Duodenal mucosa (tissue), 2 donors: ENCODE results near the gene RASSF9.
A peak's percentile ranks its signal among the peaks of the same experiment; 100 is the strongest.

ENCODE experiments used
- H3K27ac ChIP-seq: one replicate; pipeline ENCODE4 v1.7.0; 2013; ENCODE audit warnings: low read depth, low read length
- H3K27me3 ChIP-seq, 2 donors: one replicate each; pipeline ENCODE4 v1.7.0; 2013; ENCODE audit warnings: low read length in 2 of 2, control low read depth in 1 of 2; ENCODE audit not compliant: insufficient read depth in 2 of 2, control insufficient read depth in 1 of 2
- H3K36me3 ChIP-seq, 2 donors: one replicate each; pipeline ENCODE4 v1.7.0; 2013; ENCODE audit warnings: low read length in 2 of 2, control low read depth in 1 of 2; ENCODE audit not compliant: insufficient read depth in 2 of 2, control insufficient read depth in 1 of 2
- H3K4me1 ChIP-seq, 2 donors: one replicate each; pipeline ENCODE4 v1.7.0; 2013; ENCODE audit warnings: low read length in 2 of 2, control low read depth in 1 of 2; ENCODE audit not compliant: insufficient read depth in 2 of 2, control insufficient read depth in 1 of 2
- H3K4me3 ChIP-seq, 2 donors: one replicate each; pipeline ENCODE4 v1.7.0; 2013; ENCODE audit warnings: low read length in 2 of 2, low read depth in 1 of 2
- H3K9ac ChIP-seq, 2 donors: one replicate each; pipeline ENCODE4 v1.7.0; 2013; ENCODE audit warnings: low read length in 2 of 2, low read depth in 1 of 2
- H3K9me3 ChIP-seq, 2 donors: one replicate each; pipeline ENCODE4 v1.7.0; 2013; ENCODE audit warnings: low read length in 2 of 2, control low read depth in 1 of 2; ENCODE audit not compliant: control insufficient read depth in 1 of 2

The RASSF9 gene

GRCh38 chr12:85821759-85822158, 14.4 kb downstream of the RASSF9 start:
- Histone ChIP-seq H3K9me3 (no peaks in the 10 kb centered on the region), H3K27me3 (no peaks in the 10 kb centered on the region), H3K9ac (no peak overlapping the region), H3K36me3 (no peaks in the 10 kb centered on the region), H3K27ac (no peak overlapping the region), H3K4me3 (peak overlapping the region; percentile 23 to 38), H3K4me1 (peaks cover 0 to 12% of the 10 kb centered on the region in 2 donors)

- Histone ChIP-seq H3K4me1 (peaks cover 0 to 12% of the 10 kb centered on the region in 2 donors), H3K27ac (no peak overlapping the region)
Observed at GRCh38 chr12:85821206-85821605, 15.0 kb downstream of the RASSF9 start.

GRCh38 chr12:85820101-85820500, 16.1 kb downstream of the RASSF9 start:
- no peak overlapping the region for H3K27ac ChIP-seq
- H3K4me3 ChIP-seq, result no peak overlapping the region
- no peaks in the 10 kb centered on the region for H3K36me3 ChIP-seq
- H3K9ac ChIP-seq, result no peak overlapping the region
- peaks cover 0 to 9% of the 10 kb centered on the region in 2 donors for H3K4me1 ChIP-seq
- H3K9me3 ChIP-seq, result no peaks in the 10 kb centered on the region
- H3K27me3 ChIP-seq, result no peaks in the 10 kb centered on the region

More at GRCh38 chr12:85821206-85821605, 15.0 kb downstream of the RASSF9 start:
- no peak overlapping the region for H3K9ac ChIP-seq
- H3K9me3 ChIP-seq, result no peaks in the 10 kb centered on the region
- H3K27me3 ChIP-seq, result no peaks in the 10 kb centered on the region
- no peaks in the 10 kb centered on the region for H3K36me3 ChIP-seq
- H3K4me3 ChIP-seq, result no peak overlapping the region

- Histone ChIP-seq H3K27ac (no peak overlapping the region), H3K9me3 (no peaks in the 10 kb centered on the region), H3K4me3 (no peak overlapping the region), H3K4me1 (no peaks in the 10 kb centered on the region), H3K36me3 (no peaks in the 10 kb centered on the region), H3K9ac (no peak overlapping the region), H3K27me3 (no peaks in the 10 kb centered on the region)
Observed at GRCh38 chr12:85814741-85815140, 21.5 kb downstream of the RASSF9 start.

GRCh38 chr12:85814071-85814470, 22.1 kb downstream of the RASSF9 start:
- Histone ChIP-seq H3K27me3 (no peaks in the 10 kb centered on the region), H3K27ac (no peak overlapping the region), H3K9ac (no peak overlapping the region), H3K4me3 (no peak overlapping the region), H3K9me3 (no peaks in the 10 kb centered on the region), H3K4me1 (no peaks in the 10 kb centered on the region), H3K36me3 (no peaks in the 10 kb centered on the region)

- Histone ChIP-seq H3K9me3 (no peaks in the 10 kb centered on the region), H3K4me3 (no peak overlapping the region), H3K27ac (no peak overlapping the region), H3K4me1 (no peaks in the 10 kb centered on the region), H3K9ac (no peak overlapping the region), H3K27me3 (no peaks in the 10 kb centered on the region), H3K36me3 (no peaks in the 10 kb centered on the region)
Observed at GRCh38 chr12:85809500-85809899, 26.7 kb downstream of the RASSF9 start.

GRCh38 chr12:85807730-85808129, 28.5 kb downstream of the RASSF9 start:
- Histone ChIP-seq H3K27me3 (no peaks in the 10 kb centered on the region), H3K4me1 (no peaks in the 10 kb centered on the region), H3K9ac (no peak overlapping the region), H3K4me3 (no peak overlapping the region), H3K9me3 (no peaks in the 10 kb centered on the region), H3K36me3 (no peaks in the 10 kb centered on the region), H3K27ac (no peak overlapping the region)

GRCh38 chr12:85805654-85806053, 30.6 kb downstream of the RASSF9 start:
- H3K27ac ChIP-seq, result no peak overlapping the region
- H3K9me3 ChIP-seq, result no peaks in the 10 kb centered on the region

GRCh38 chr12:85804663-85805062, 31.5 kb downstream of the RASSF9 start:
- Histone ChIP-seq H3K9ac (no peak overlapping the region), H3K27me3 (no peaks in the 10 kb centered on the region), H3K36me3 (no peaks in the 10 kb centered on the region), H3K4me1 (no peaks in the 10 kb centered on the region), H3K4me3 (no peak overlapping the region), H3K27ac (no peak overlapping the region), H3K9me3 (no peaks in the 10 kb centered on the region)

More at GRCh38 chr12:85805654-85806053, 30.6 kb downstream of the RASSF9 start:
- Histone ChIP-seq H3K9ac (no peak overlapping the region), H3K4me3 (no peak overlapping the region), H3K27me3 (no peaks in the 10 kb centered on the region), H3K4me1 (no peaks in the 10 kb centered on the region), H3K36me3 (no peaks in the 10 kb centered on the region)

- H3K4me3 ChIP-seq, result no peak overlapping the region
- no peaks in the 10 kb centered on the region for H3K36me3 ChIP-seq
Observed at GRCh38 chr12:85803923-85804322, 32.3 kb downstream of the RASSF9 start.

GRCh38 chr12:85803231-85803630, 33.0 kb downstream of the RASSF9 start:
- no peaks in the 10 kb centered on the region for H3K27me3 ChIP-seq
- H3K4me1 ChIP-seq, result no peaks in the 10 kb centered on the region
- no peak overlapping the region for H3K27ac ChIP-seq
- H3K36me3 ChIP-seq, result no peaks in the 10 kb centered on the region
- no peak overlapping the region for H3K4me3 ChIP-seq
- no peak overlapping the region for H3K9ac ChIP-seq
- no peaks in the 10 kb centered on the region for H3K9me3 ChIP-seq

More at GRCh38 chr12:85803923-85804322, 32.3 kb downstream of the RASSF9 start:
- Histone ChIP-seq H3K27me3 (no peaks in the 10 kb centered on the region), H3K4me1 (no peaks in the 10 kb centered on the region), H3K9ac (no peak overlapping the region), H3K9me3 (no peaks in the 10 kb centered on the region), H3K27ac (no peak overlapping the region)
